NT2/D1 (cell line): ENCODE measurements around the gene TMED1.

Experiments
- SUZ12 ChIP-seq: IDR thresholded peaks from 2 replicates; pipeline ENCODE4 v1.6.1; 2011; ENCODE audit not compliant: insufficient read length, insufficient read depth; ENCODE audit errors: extremely low read depth
- YY1 ChIP-seq: IDR thresholded peaks from 2 replicates; pipeline ENCODE4 v1.6.1; 2011; ENCODE audit not compliant: insufficient read length, insufficient read depth

- TF ChIP-seq YY1 (no peak), SUZ12 (no peak)
These were observed 53.2 kb downstream of the TMED1 start for GRCh38 chr19:10782795-10783194.
